IMR-90 (cell line): ENCODE data around the gene CPTP. TPM values are rescaled to one million over a fixed set of nuclear protein-coding genes. Genes with fewer than 3 reads are reported as not detected.

ENCODE experiments used
- ATAC-seq: fragments of 200-7000 bp; cut with Tn5 transposase; 2 replicates; pipeline ENCODE4 v1.9.1; 2020; ENCODE audit warnings: low read depth, mild to moderate bottlenecking, moderate library complexity
- BruUV-seq: library from RNA; stranded (reverse); fragments of 400-500 nt; replicated peaks from 2 replicates; lab custom pipeline; 2021; lab: Mats Ljungman, UMichigan
- CTCF ChIA-PET: fragments of 300-600 bp; formaldehyde crosslinking; extraction: SDS; loops from one replicate; lab custom pipeline; 2021; ENCODE audit warnings: antibody characterized with exemption; lab: Yijun Ruan, JAX
- POLR2A ChIA-PET: fragments of 300-600 bp; sonication (Branson Sonifier 250); formaldehyde crosslinking; loops from one replicate; lab custom pipeline; 2022; ENCODE audit warnings: antibody characterized with exemption; ENCODE audit not compliant: unreplicated experiment; lab: Charles Lee
- DNase-seq: peaks from one replicate; pipeline ENCODE4 v3.0.0; 2013
- H2AFZ ChIP-seq: replicated peaks from 2 replicates; pipeline ENCODE3; 2013; ENCODE audit warnings: low read length, mild to moderate bottlenecking; ENCODE audit not compliant: poor library complexity
- H2AK5ac ChIP-seq: 2 replicates; pipeline ENCODE4 v1.6.1; 2013; ENCODE audit warnings: low read depth, low read length, inconsistent platforms
- H2AK9ac ChIP-seq: replicated peaks from 2 replicates; pipeline ENCODE3; 2013; ENCODE audit warnings: mild to moderate bottlenecking, low read depth, low read length, moderate library complexity; ENCODE audit not compliant: poor library complexity
- H2BK120ac ChIP-seq: 2 replicates; pipeline ENCODE4 v1.6.1; 2013; ENCODE audit warnings: low read depth, low read length, inconsistent platforms
- H2BK15ac ChIP-seq: 3 replicates; pipeline ENCODE4 v1.6.1; 2013; ENCODE audit warnings: low read depth, low read length, inconsistent platforms
- H2BK20ac ChIP-seq: 2 replicates; pipeline ENCODE4 v1.6.1; 2013; ENCODE audit warnings: low read depth, mild to moderate bottlenecking, inconsistent platforms, low read length, moderate library complexity
- H2BK5ac ChIP-seq: 2 replicates; pipeline ENCODE4 v1.6.1; 2013; ENCODE audit warnings: mild to moderate bottlenecking, low read depth, low read length, inconsistent platforms; ENCODE audit not compliant: poor library complexity, severe bottlenecking
- H3K14ac ChIP-seq: replicated peaks from 2 replicates; pipeline ENCODE4 v1.6.1; 2013; ENCODE audit warnings: low read depth, low read length, inconsistent platforms
- H3K18ac ChIP-seq: 2 replicates; pipeline ENCODE4 v1.6.1; 2013; ENCODE audit warnings: low read depth, low read length, control low read depth
- H3K23ac ChIP-seq: 2 replicates; pipeline ENCODE4 v1.6.1; 2013; ENCODE audit warnings: low read depth, low read length, inconsistent platforms
- H3K27ac ChIP-seq: 2 replicates; pipeline ENCODE4 v1.5.1; 2013; ENCODE audit warnings: mild to moderate bottlenecking, control low read depth, low read length; ENCODE audit not compliant: insufficient read depth
- H3K27me3 ChIP-seq: 2 replicates; pipeline ENCODE4 v1.6.1; 2013; ENCODE audit warnings: low read length; ENCODE audit not compliant: control insufficient read depth, insufficient read depth
- H3K36me3 ChIP-seq: 2 replicates; pipeline ENCODE4 v1.6.1; 2013; ENCODE audit warnings: low read length, mixed read lengths; ENCODE audit not compliant: control insufficient read depth, insufficient read depth
- H3K4ac ChIP-seq: 2 replicates; pipeline ENCODE4 v1.6.1; 2013; ENCODE audit warnings: low read depth, low read length, inconsistent platforms
- H3K4me1 ChIP-seq: 2 replicates; pipeline ENCODE4 v1.6.1; 2013; ENCODE audit warnings: low read length, mixed read lengths; ENCODE audit not compliant: control insufficient read depth, insufficient read depth
- H3K4me2 ChIP-seq: 2 replicates; pipeline ENCODE4 v1.6.1; 2013; ENCODE audit warnings: low read depth, mild to moderate bottlenecking, control low read depth, low read length, moderate library complexity
- H3K4me3 ChIP-seq: 2 replicates; pipeline ENCODE4 v1.5.1; 2013; ENCODE audit warnings: low read depth, mild to moderate bottlenecking, control low read depth, low read length, moderate library complexity; ENCODE audit not compliant: insufficient read depth
- H3K56ac ChIP-seq: 2 replicates; pipeline ENCODE4 v1.6.1; 2013; ENCODE audit warnings: low read length, inconsistent platforms; ENCODE audit not compliant: insufficient read depth; ENCODE audit errors: extremely low read depth
- H3K79me1 ChIP-seq, 2 experiments: 2 replicates each; pipeline ENCODE4 v1.6.1; 2013; ENCODE audit warnings: low read length in 2 of 2, inconsistent platforms in 1 of 2, low read depth in 1 of 2
- H3K9ac ChIP-seq: 2 replicates; pipeline ENCODE4 v1.6.1; 2013; ENCODE audit warnings: low read depth, low read length, control low read depth
- H3K9me1 ChIP-seq: 2 replicates; pipeline ENCODE4 v1.6.1; 2013; ENCODE audit warnings: low read length, inconsistent platforms; ENCODE audit not compliant: insufficient read depth
- H3K9me3 ChIP-seq: 2 replicates; pipeline ENCODE4 v1.6.1; 2013; ENCODE audit warnings: low read length; ENCODE audit not compliant: control insufficient read depth, insufficient read depth
- H4K20me1 ChIP-seq: 2 replicates; pipeline ENCODE4 v1.6.1; 2013; ENCODE audit warnings: low read length, inconsistent platforms; ENCODE audit not compliant: insufficient read depth
- H4K5ac ChIP-seq: 2 replicates; pipeline ENCODE4 v1.6.1; 2013; ENCODE audit warnings: mild to moderate bottlenecking, low read depth, low read length, control low read depth
- H4K8ac ChIP-seq, 2 experiments: 2 replicates each; pipeline ENCODE4 v1.6.1; 2013; ENCODE audit warnings: low read depth in 2 of 2, low read length in 2 of 2, control low read depth in 1 of 2, inconsistent platforms in 1 of 2
- H4K91ac ChIP-seq: 2 replicates; pipeline ENCODE4 v1.6.1; 2013; ENCODE audit warnings: low read depth, low read length, inconsistent platforms; ENCODE audit not compliant: insufficient read depth
- CHD1 ChIP-seq: IDR thresholded peaks from 2 replicates; pipeline ENCODE4 v1.6.1; 2012; ENCODE audit warnings: low read depth, low read length, improper control_type of control experiment
- MAZ ChIP-seq: IDR thresholded peaks from 2 replicates; pipeline ENCODE4 v1.6.1; 2012; ENCODE audit warnings: low read depth, mild to moderate bottlenecking, low read length, improper control_type of control experiment, moderate library complexity, borderline replicate concordance
- NFE2L2 ChIP-seq: fragments of 150-350 bp; IDR thresholded peaks from 2 replicates; pipeline ENCODE4 v1.6.1; 2016; ENCODE audit warnings: low read depth, mild to moderate bottlenecking, low read length
- POLR2A ChIP-seq: IDR thresholded peaks from 2 replicates; pipeline ENCODE4 v1.6.1; 2012; ENCODE audit warnings: mild to moderate bottlenecking, low read depth, low read length
- RAD21 ChIP-seq: IDR thresholded peaks from 2 replicates; pipeline ENCODE4 v1.6.1; 2012; ENCODE audit warnings: low read length, improper control_type of control experiment
- SMC3 ChIP-seq: fragments of 150-350 bp; IDR thresholded peaks from 2 replicates; pipeline ENCODE4 v1.6.1; 2016; ENCODE audit warnings: low read depth, mild to moderate bottlenecking, antibody characterized with exemption, low read length, moderate library complexity
- WGBS, 2 experiments: methylation state at CpG; one replicate each; pipeline versions ENCODE4 v1.1.5 to v1.1.7; 2013; ENCODE audit warnings: missing lambda C conversion rate in 2 of 2; ENCODE audit not compliant: insufficient read length in 1 of 2; ENCODE audit errors: extremely low coverage in 2 of 2; 5-methylcytosine and 5-hydroxymethylcytosine counted together
- dilution Hi-C: fragments of 300-500 bp; cut with HindIII; formaldehyde crosslinking; loops from one replicate; pipeline ENCODE4 v1.14.3; 2018; ENCODE audit warnings: low sequenced_read_pairs; ENCODE audit not compliant: unreplicated experiment
- in situ Hi-C: fragments of 300-500 bp; cut with MboI; formaldehyde crosslinking; loops from 3 replicates; pipeline ENCODE4 v1.14.3; 2019; ENCODE audit warnings: low sequenced_read_pairs, inconsistent platforms, mixed read lengths
- intact Hi-C: fragments of 100-400 bp; cut with micrococcal nuclease; formaldehyde crosslinking; loops from 2 replicates; pipeline ENCODE4 v1.10.0; 2022
- polyA plus RNA-seq, 3 experiments: library from polyadenylated mRNA; depleted of rRNA; stranded (reverse); fragments of >200 nt; gene quantifications; 2 replicates each; pipeline ENCODE4 v1.2.3, GENCODE V29; 2012; ENCODE audit warnings: low replicate concordance in 1 of 3
- total RNA-seq: library from RNA; depleted of rRNA; stranded (reverse); fragments of >200 nt; gene quantifications from 2 replicates; pipeline ENCODE4 v1.2.3, GENCODE V29; 2012
- TF ChIP-seq, protein P1 (sequence below): fragments of 150-350 bp; IDR thresholded peaks from 2 replicates; pipeline ENCODE4 v1.6.1; 2016; ENCODE audit warnings: low read depth, mild to moderate bottlenecking, low read length, moderate library complexity, borderline replicate concordance

The CPTP gene
- total and polyA plus RNA-seq, 2 of the 4 experiments (the other 2 are of a cell fraction), result 2.7 to 12.1 TPM

DNA sequence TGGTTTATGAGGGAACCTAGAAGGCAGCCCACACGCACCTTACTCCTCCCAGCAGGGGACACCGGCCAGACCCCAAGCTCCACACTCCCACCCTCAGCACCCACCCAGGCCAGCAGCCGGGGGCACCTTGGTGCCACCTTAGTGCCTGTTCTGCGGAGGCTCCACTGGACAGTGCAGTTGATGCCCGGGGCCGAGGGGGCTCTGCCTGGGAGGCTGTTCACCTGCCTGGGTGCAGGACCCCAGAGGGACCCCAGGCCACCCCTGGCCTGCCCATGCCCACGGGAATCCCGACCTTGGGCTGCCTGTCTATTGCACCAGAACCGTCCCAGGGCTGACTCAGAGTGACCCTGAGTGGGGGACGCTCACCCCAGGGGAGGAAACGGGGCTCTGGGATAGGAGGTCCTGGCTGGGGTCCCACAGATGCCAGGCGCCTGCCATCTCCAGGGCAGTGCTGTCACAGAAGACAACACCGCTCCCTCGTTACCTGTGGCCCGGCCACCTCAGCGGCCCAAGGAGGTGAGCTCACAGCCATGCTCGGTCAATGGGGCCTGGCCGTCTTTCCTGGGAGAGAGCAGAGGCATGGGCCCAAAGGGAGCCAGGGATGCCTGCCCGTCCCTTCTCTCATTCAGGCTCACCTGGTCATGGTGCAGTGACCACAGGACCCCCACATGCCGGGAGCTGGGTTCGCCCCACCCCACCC lies 43.7 kb upstream of the CPTP start:
- H2AK5ac ChIP-seq, result peak overlapping the region; percentile 39; the same call in 1 of the 2 replicates
- dilution Hi-C loops, result no loop called here
- no peak overlapping the region for H4K5ac ChIP-seq
- no peak for TF ChIP-seq POLR2A
- TF ChIP-seq, protein P1, sequence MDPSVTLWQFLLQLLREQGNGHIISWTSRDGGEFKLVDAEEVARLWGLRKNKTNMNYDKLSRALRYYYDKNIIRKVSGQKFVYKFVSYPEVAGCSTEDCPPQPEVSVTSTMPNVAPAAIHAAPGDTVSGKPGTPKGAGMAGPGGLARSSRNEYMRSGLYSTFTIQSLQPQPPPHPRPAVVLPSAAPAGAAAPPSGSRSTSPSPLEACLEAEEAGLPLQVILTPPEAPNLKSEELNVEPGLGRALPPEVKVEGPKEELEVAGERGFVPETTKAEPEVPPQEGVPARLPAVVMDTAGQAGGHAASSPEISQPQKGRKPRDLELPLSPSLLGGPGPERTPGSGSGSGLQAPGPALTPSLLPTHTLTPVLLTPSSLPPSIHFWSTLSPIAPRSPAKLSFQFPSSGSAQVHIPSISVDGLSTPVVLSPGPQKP, result no peak
- no peak for TF ChIP-seq RAD21
- no peak for TF ChIP-seq NFE2L2
- TF ChIP-seq CHD1, result no peak
- no peak for TF ChIP-seq MAZ
- no peak for TF ChIP-seq SMC3
- peaks cover 4% of the 10 kb centered on the region; the same call in 1 of the 2 replicates for H3K9me1 ChIP-seq
- H2BK20ac ChIP-seq, result no peak overlapping the region
- ATAC-seq, result no peak
- CTCF ChIA-PET, result no interaction called here
- H2AK9ac ChIP-seq, result peak overlapping the region; percentile 16
- no peak overlapping the region for H3K18ac ChIP-seq
- no peak overlapping the region for H3K4me2 ChIP-seq
- no peak overlapping the region for H2BK15ac ChIP-seq
- no peak overlapping the region for H3K56ac ChIP-seq
- H3K27ac ChIP-seq, result no peak overlapping the region
- intact Hi-C loops, result no loop called here
- H3K4me1 ChIP-seq, result peaks cover 9% of the 10 kb centered on the region
- no peak overlapping the region for H4K91ac ChIP-seq
- H3K27me3 ChIP-seq, result no peaks in the 10 kb centered on the region
- BruUV-seq, result no TSS peak
- in situ Hi-C loops, result no loop called here
- H3K9me3 ChIP-seq, result no peaks in the 10 kb centered on the region
- POLR2A ChIA-PET, result no interaction called here
- H3K36me3 ChIP-seq, result no peaks in the 10 kb centered on the region
- no peak overlapping the region for H2BK5ac ChIP-seq
- H3K4me3 ChIP-seq, result no peak overlapping the region
- H3K9ac ChIP-seq, result no peak overlapping the region
- DNase-seq, result no peak
- H4K20me1 ChIP-seq, result no peaks in the 10 kb centered on the region
- H3K14ac ChIP-seq, result no peak overlapping the region
- no peak overlapping the region for H2AFZ ChIP-seq
- WGBS, 2 experiments, result 95% methylated on average over 9 of the region's 21 CpGs; no CpG with 5 or more reads in 1 of the 2 experiments
- no peak overlapping the region for H3K23ac ChIP-seq
- no peak overlapping the region for H2BK120ac ChIP-seq
- 0 out of 4 replicates have a peak, but pooled peaks cover 0 to under 1% of the 10 kb centered on the region in 2 experiments for H3K79me1 ChIP-seq
- no peak overlapping the region for H3K4ac ChIP-seq
- no peak overlapping the region for H4K8ac ChIP-seq
